ENCODE data around the gene EMC7. TPM values are rescaled to one million over a fixed set of nuclear protein-coding genes. Genes with fewer than 3 reads are reported as not detected.

EMC7 gene
- polyA plus RNA-seq, 2 of the 4 experiments (the other 2 are of a cell fraction), result 129 to 221 TPM

- ChIA-PET CTCF (interaction anchor here (2.0 to 2.5 kb wide), 2 partner anchors 17 to 30 kb away, joined by 6 to 7 read pairs; no protein-coding TSS in a partner anchor), POLR2A (no interaction called here)
- FAIRE-seq (no peak), ATAC-seq (no peak), DNase-seq (ENCODE audit: low read depth in 1 of 2, low spot score in 1 of 2) (no peak)
- H3K4me2 ChIP-seq, result no peak overlapping the region
- TF ChIP-seq BHLHE40 (IDR thresholded peaks at IDR 0.05; ENCODE audit: low read depth, low read length) (no peak), ATOH8 (CRISPR knock-in tag; IDR thresholded peaks at IDR 0.05; ENCODE audit: low read depth) (no peak), PHF8 (IDR thresholded peaks at IDR 0.05; ENCODE audit: borderline replicate concordance, low read depth) (no peak), SREBF2 (IDR thresholded peaks at IDR 0.05) (no peak), TP53 (CRISPR knock-in tag; IDR thresholded peaks at IDR 0.05) (no peak), HOXB13 (CRISPR knock-in tag; IDR thresholded peaks at IDR 0.05; ENCODE audit: low read depth) (no peak), KDM5A (IDR thresholded peaks at IDR 0.05) (no peak), SMC3 (IDR thresholded peaks at IDR 0.05) (no peak), RFX5 (IDR thresholded peaks at IDR 0.05) (no peak), HES2 (IDR thresholded peaks at IDR 0.05) (no peak), HMGXB4 (CRISPR knock-in tag; IDR thresholded peaks at IDR 0.05; ENCODE audit: borderline replicate concordance) (no peak), PBX3 (IDR thresholded peaks at IDR 0.05) (no peak), EHF (CRISPR knock-in tag; IDR thresholded peaks at IDR 0.05) (no peak), RNF2 (IDR thresholded peaks at IDR 0.05; ENCODE audit: borderline replicate concordance, low read depth) (no peak), MAFK (IDR thresholded peaks at IDR 0.05; ENCODE audit: partially characterized antibody) (no peak), HDAC2 (IDR thresholded peaks at IDR 0.05) (no peak), FOSL2 (IDR thresholded peaks at IDR 0.05) (no peak), FOSL2 (CRISPR knock-in tag; IDR thresholded peaks at IDR 0.05) (no peak), CEBPB (IDR thresholded peaks at IDR 0.05) (no peak), FOXS1 (CRISPR knock-in tag; IDR thresholded peaks at IDR 0.05) (no peak), CHD4 (IDR thresholded peaks at IDR 0.05; ENCODE audit: borderline replicate concordance) (no peak)
- H3K4me1 ChIP-seq, result no peaks in the 10 kb centered on the region
- no peak overlapping the region for H3K4me3 ChIP-seq
- no peak overlapping the region for H3K27ac ChIP-seq
- over 99% methylated on average over 4 of the region's 4 CpGs for WGBS (ENCODE audit: missing lambda C conversion rate)
- no peaks in the 10 kb centered on the region for H3K9me3 ChIP-seq
These were observed 21.8 kb downstream of the EMC7 start for GRCh38 chr15:34079904-34080303.

GRCh38 chr15:34078900-34079299 lies 22.8 kb downstream of the EMC7 start:
- FAIRE-seq (no peak), DNase-seq (ENCODE audit: low read depth in 1 of 2, low spot score in 1 of 2) (no peak), ATAC-seq (no peak)
- H3K4me2 ChIP-seq, result no peak overlapping the region
- no peaks in the 10 kb centered on the region for H3K9me3 ChIP-seq
- TF ChIP-seq HOXB5 (CRISPR knock-in tag; IDR thresholded peaks at IDR 0.05) (no peak), RARB (CRISPR knock-in tag; IDR thresholded peaks at IDR 0.05) (no peak), EP300 (IDR thresholded peaks at IDR 0.05) (no peak), MAX (IDR thresholded peaks at IDR 0.05) (no peak), CHD2 (IDR thresholded peaks at IDR 0.05; ENCODE audit: low read length, partially characterized antibody) (no peak), BHLHE40 (IDR thresholded peaks at IDR 0.05; ENCODE audit: low read depth, low read length) (no peak), ZC3H11A (IDR thresholded peaks at IDR 0.05) (no peak), HMGXB4 (CRISPR knock-in tag; IDR thresholded peaks at IDR 0.05; ENCODE audit: borderline replicate concordance) (no peak), MAFK (IDR thresholded peaks at IDR 0.05; ENCODE audit: partially characterized antibody) (no peak), CEBPB (IDR thresholded peaks at IDR 0.05) (no peak), CBX2 (IDR thresholded peaks at IDR 0.05; ENCODE audit: borderline replicate concordance, low read depth) (no peak), RNF2 (IDR thresholded peaks at IDR 0.05; ENCODE audit: borderline replicate concordance, low read depth) (no peak), NFE2L2 (conservative IDR thresholded peaks at IDR 0.05; ENCODE audit: low read length) (no peak), JUN (IDR thresholded peaks at IDR 0.05) (no peak), GATA3 (IDR thresholded peaks at IDR 0.05; ENCODE audit: borderline replicate concordance) (no peak), E2F6 (IDR thresholded peaks at IDR 0.05; ENCODE audit: borderline replicate concordance, low read depth) (no peak)
- POLR2A ChIA-PET, result no interaction called here
- H3K4me3 ChIP-seq, result no peak overlapping the region
- no peaks in the 10 kb centered on the region for H3K4me1 ChIP-seq
- CTCF ChIA-PET, result interaction anchor here (1.0 to 2.5 kb wide), 4 partner anchors 10 to 31 kb away, joined by 3 to 7 read pairs (median 6); no protein-coding TSS in a partner anchor
- WGBS (ENCODE audit: missing lambda C conversion rate), result 52% methylated on average over 3 of the region's 3 CpGs
- no peak overlapping the region for H3K27ac ChIP-seq
